ENCODE data around the gene MAGEF1.
"Not testable (repeated sequence)": the region's sequence is repeated elsewhere in the genome, so short reads cannot be mapped to it uniquely, and the experiment has no call there.

MAGEF1 gene

DNA sequence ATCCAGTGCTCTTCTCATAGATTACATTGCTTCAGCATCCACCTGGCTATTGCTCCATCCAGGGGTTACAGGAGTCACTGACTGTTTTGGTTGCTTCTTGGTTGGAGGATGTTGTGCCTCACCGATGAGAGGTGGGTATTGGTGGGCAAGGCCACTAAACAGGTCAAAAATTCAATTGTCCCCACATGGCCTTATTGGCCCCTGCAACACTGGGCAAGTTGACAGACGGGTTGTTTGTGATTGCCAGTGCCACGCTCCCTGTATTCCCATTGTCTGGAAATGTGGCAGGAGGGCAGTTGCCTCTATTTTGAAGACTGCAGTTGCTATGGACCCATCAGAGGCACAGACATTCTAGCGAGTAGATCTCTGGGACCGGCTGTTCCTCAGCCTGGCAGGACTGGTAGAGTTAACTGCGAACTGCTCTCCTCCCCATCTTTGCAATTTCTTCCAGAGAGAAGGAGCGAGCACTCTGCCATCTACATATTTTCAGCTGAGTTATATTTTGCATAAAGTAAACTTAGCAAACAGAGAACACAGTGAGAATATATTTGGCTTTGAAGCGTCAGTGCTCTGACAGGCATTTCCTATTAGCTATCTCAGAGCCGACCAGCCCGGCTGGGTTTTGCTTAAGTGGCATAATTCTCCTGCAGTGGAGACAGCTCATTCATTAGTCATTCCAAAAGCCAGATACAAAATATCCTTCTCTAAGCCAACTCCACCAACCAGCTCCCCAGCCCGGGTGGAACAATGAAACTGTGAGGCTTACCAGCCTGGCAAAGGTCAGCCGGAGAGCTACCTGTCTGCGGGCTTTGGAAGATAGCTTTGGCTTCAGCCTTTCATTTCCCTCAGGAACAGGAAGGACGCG, 26.0 kb upstream of the MAGEF1 start:
- ATAC-seq (ENCODE audit: low read depth) (no peak), DNase-seq (ENCODE audit: low spot score in 2 of 2) (no peak)
- H3K27ac Mint-ChIP-seq: no peak overlapping the region

GRCh38 chr3:184737063-184737462, 25.2 kb upstream of the MAGEF1 start:
- Mint-ChIP-seq H3K27me3 (peaks cover 4% of the 10 kb centered on the region), H3K36me3 (no peaks in the 10 kb centered on the region), H3K4me3 (no peak overlapping the region), H3K27ac (no peak overlapping the region), H3K9me3 (no peaks in the 10 kb centered on the region), H3K4me1 (no peaks in the 10 kb centered on the region)
- ATAC-seq (ENCODE audit: low read depth) (no peak), DNase-seq (ENCODE audit: low spot score in 2 of 2) (no peak)

More for the DNA sequence above, 26.0 kb upstream of the MAGEF1 start:
- H3K36me3 Mint-ChIP-seq: no peaks in the 10 kb centered on the region
- H3K27me3 Mint-ChIP-seq: peaks cover 4% of the 10 kb centered on the region
- no peaks in the 10 kb centered on the region for H3K9me3 Mint-ChIP-seq
- H3K4me3 Mint-ChIP-seq: no peak overlapping the region
- no peaks in the 10 kb centered on the region for H3K4me1 Mint-ChIP-seq

GRCh38 chr3:184734903-184735701, 23.2 kb upstream of the MAGEF1 start:
- Mint-ChIP-seq H3K4me3 (no peak overlapping the region), H3K36me3 (no peaks in the 10 kb centered on the region), H3K27me3 (peaks cover 14% of the 10 kb centered on the region), H3K9me3 (no peaks in the 10 kb centered on the region), H3K4me1 (no peaks in the 10 kb centered on the region), H3K27ac (no peak overlapping the region)
- DNase-seq (ENCODE audit: low spot score in 2 of 2) (no peak), ATAC-seq (ENCODE audit: low read depth) (no peak)

DNA sequence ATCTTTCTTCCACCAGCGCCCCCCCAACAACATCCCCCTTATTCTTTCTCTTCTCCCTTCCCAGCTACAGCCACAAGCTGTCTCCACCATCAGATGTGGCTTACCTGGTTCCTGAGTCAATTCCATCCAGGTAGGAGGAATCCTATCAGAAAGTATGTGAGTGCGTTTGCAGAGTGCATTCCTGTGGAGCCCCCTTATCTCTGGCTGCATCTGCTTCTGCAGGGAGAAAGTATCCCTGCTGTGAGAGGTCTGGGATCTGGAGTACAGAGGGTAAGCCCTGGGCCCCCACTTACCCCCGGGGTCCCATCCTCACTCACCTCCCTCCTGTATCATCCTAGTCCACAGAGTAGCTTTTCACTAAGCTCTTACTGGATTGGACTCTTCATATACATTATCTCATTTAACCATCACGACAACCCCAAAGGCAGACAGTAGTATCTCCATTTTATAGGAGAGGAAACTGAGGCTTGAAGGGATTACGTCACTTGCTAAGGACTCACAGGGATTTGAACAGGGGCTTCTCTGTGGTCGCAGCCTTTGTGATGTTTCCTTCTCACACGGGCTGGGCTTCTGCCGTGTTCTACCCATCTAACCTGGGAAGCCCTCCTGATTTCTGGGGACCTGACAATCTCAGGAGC, 22.2 kb upstream of the MAGEF1 start:
- ATAC-seq (ENCODE audit: low read depth) (no peak), DNase-seq (ENCODE audit: low spot score in 2 of 2) (no peak)
- peaks cover 12% of the 10 kb centered on the region for H3K27me3 Mint-ChIP-seq
- no peaks in the 10 kb centered on the region for H3K4me1 Mint-ChIP-seq
- no peak overlapping the region for H3K27ac Mint-ChIP-seq
- H3K36me3 Mint-ChIP-seq: no peaks in the 10 kb centered on the region
- H3K4me3 Mint-ChIP-seq: no peak overlapping the region
- H3K9me3 Mint-ChIP-seq: no peaks in the 10 kb centered on the region

GRCh38 chr3:184733181-184733580, 21.3 kb upstream of the MAGEF1 start:
- peaks cover 12% of the 10 kb centered on the region for H3K27me3 Mint-ChIP-seq
- DNase-seq (ENCODE audit: low spot score in 2 of 2) (no peak), ATAC-seq (ENCODE audit: low read depth) (no peak)
- H3K36me3 Mint-ChIP-seq: no peaks in the 10 kb centered on the region
- H3K4me3 Mint-ChIP-seq: no peak overlapping the region
- H3K27ac Mint-ChIP-seq: no peak overlapping the region
- no peaks in the 10 kb centered on the region for H3K9me3 Mint-ChIP-seq
- no peaks in the 10 kb centered on the region for H3K4me1 Mint-ChIP-seq

DNA sequence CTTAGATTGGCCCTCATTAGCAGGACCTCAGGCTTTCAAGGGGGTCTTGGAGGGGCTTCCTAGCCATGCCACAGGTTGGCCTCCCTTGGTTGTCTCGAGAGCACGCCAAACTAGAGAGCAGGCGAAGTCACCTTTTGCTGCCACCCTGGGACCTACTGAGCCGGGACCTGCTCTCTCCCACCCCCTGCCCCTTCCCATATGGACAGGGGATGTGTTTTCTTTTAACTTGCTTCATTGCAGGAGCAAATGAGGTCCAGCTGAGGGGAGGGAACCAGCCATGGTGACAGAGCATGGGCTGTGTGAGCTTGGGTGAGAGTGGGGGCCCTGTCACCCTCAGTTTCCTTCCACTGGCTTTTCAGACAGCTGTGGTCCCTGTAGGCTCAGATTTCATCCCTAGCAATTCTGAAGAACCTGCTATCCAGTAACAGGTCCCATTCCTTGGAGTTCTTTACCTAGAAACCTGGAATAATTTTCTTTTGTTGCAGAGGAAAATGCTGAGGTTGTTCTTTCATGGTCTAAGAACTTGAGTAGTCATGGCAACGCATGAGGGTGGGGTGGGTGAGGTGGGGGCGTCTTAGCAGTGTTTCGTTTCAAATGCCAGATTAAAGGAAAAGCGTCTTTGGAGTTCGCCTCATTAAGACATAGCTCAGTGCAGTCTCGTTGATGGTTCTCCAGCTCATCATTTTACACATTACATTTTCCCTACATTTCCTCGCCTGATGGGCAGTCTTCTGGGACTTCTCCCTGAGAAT, 20.1 kb upstream of the MAGEF1 start:
- no peak overlapping the region for H3K27ac Mint-ChIP-seq
- ATAC-seq (ENCODE audit: low read depth) (no peak), DNase-seq (ENCODE audit: low spot score in 2 of 2) (no peak)
- H3K9me3 Mint-ChIP-seq: no peaks in the 10 kb centered on the region
- H3K27me3 Mint-ChIP-seq: peaks cover 12% of the 10 kb centered on the region
- H3K4me3 Mint-ChIP-seq: no peak overlapping the region
- H3K4me1 Mint-ChIP-seq: no peaks in the 10 kb centered on the region
- H3K36me3 Mint-ChIP-seq: no peaks in the 10 kb centered on the region

DNA sequence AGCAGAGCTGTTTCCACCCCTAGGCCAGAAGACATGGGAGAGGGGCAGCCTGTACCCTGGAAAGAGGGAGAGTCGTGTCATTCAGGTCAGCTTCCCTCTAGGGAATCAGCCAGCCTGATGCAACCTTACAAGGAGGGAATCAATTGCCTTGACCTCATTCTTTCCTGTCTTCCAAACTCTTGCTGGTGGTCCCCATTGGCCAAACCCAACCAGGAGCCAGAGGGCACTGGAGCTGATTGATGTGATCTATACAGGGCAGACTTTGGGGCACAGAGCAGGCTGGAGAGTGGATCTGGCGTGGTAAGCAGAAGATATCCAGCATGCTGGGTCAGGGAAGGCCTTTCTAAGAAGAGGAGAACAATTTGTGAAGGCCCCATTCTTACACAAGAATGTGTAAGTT, 19.1 kb upstream of the MAGEF1 start:
- Mint-ChIP-seq H3K9me3 (no peaks in the 10 kb centered on the region), H3K4me1 (no peaks in the 10 kb centered on the region), H3K27ac (no peak overlapping the region), H3K4me3 (no peak overlapping the region), H3K27me3 (peaks cover 10% of the 10 kb centered on the region), H3K36me3 (no peaks in the 10 kb centered on the region)
- ATAC-seq (ENCODE audit: low read depth) (no peak), DNase-seq (ENCODE audit: low spot score in 2 of 2) (no peak)

- H3K27ac Mint-ChIP-seq; H3K4me3 Mint-ChIP-seq; H3K4me1 Mint-ChIP-seq; ATAC-seq (ENCODE audit: low read depth); H3K9me3 Mint-ChIP-seq; DNase-seq (ENCODE audit: low spot score in 2 of 2); H3K36me3 Mint-ChIP-seq: not testable (repeated sequence)
- peaks cover 10% of the 10 kb centered on the region for H3K27me3 Mint-ChIP-seq
Measured at GRCh38 chr3:184729154-184729553, 17.3 kb upstream of the MAGEF1 start.

- Mint-ChIP-seq H3K4me3 (no peak overlapping the region), H3K36me3 (no peaks in the 10 kb centered on the region), H3K27me3 (peaks cover 10% of the 10 kb centered on the region), H3K27ac (no peak overlapping the region), H3K4me1 (no peaks in the 10 kb centered on the region), H3K9me3 (no peaks in the 10 kb centered on the region)
- no peak for DNase-seq (ENCODE audit: low spot score in 2 of 2)
- ATAC-seq (ENCODE audit: low read depth): no peak
Measured at GRCh38 chr3:184728010-184728527, 16.2 kb upstream of the MAGEF1 start.

- peak; percentile 69 for ATAC-seq (ENCODE audit: low read depth)
- H3K36me3 Mint-ChIP-seq: no peaks in the 10 kb centered on the region
- H3K27ac Mint-ChIP-seq: no peak overlapping the region
- H3K9me3 Mint-ChIP-seq: no peaks in the 10 kb centered on the region
- peaks cover 10% of the 10 kb centered on the region for H3K27me3 Mint-ChIP-seq
- H3K4me1 Mint-ChIP-seq: no peaks in the 10 kb centered on the region
- no peak overlapping the region for H3K4me3 Mint-ChIP-seq
- peak; percentile 39 to 48 for DNase-seq (ENCODE audit: low spot score in 2 of 2)
Measured at GRCh38 chr3:184727357-184728009, 15.6 kb upstream of the MAGEF1 start.

DNA sequence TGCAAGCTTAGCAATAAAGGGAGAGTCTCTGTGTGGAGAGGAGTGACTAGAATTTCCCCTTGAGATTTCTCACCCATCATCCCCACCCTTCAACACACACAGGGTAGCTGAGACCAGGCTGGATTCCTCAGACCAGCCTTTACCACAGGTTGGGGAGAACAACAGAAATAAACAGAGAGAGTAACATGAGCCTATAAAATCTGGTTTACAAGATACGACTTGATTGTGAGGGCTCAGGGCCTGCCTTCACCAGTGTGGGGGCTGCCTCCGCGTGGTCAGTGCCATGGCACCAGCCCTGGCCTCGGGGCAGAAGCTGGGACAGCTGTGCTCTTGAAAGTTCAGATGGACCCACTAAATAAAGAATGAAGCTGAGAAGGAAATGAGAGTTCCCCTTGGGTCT, 14.6 kb upstream of the MAGEF1 start:
- ATAC-seq (ENCODE audit: low read depth) (no peak), DNase-seq (ENCODE audit: low spot score in 2 of 2) (no peak)
- no peaks in the 10 kb centered on the region for H3K4me1 Mint-ChIP-seq
- no peak overlapping the region for H3K4me3 Mint-ChIP-seq
- no peak overlapping the region for H3K27ac Mint-ChIP-seq
- H3K9me3 Mint-ChIP-seq: no peaks in the 10 kb centered on the region
- peaks cover 10% of the 10 kb centered on the region for H3K27me3 Mint-ChIP-seq
- H3K36me3 Mint-ChIP-seq: no peaks in the 10 kb centered on the region

DNA sequence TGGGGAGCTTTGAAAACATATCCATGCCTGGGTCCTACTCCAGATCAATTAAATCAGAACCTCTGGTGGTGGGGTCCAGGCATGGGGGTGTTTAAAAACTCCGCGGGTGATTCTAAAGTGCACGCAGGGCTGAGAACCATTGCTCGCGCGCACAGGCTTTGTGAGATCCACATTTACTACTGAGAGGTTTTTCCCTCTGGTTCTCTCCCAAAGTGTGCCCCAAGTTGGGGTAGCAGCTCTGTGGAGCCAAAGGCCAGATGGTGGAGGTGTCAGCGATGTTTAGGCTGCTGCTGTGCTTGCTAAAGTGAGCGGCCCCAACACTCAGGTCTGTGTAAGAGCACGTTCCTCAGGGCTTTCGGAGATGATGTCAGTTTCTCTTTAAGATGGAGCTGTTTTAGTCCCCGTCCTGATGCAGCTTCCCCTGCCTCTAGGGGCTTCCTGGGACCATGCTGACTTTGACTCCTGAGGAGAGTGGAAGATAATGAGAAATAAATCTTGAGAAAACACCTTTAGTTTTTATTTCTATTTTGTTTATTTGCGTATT, 13.4 kb upstream of the MAGEF1 start:
- H3K27me3 Mint-ChIP-seq: peaks cover under 1% of the 10 kb centered on the region
- no peak overlapping the region for H3K4me3 Mint-ChIP-seq
- H3K27ac Mint-ChIP-seq: no peak overlapping the region
- DNase-seq (ENCODE audit: low spot score in 2 of 2) (no peak), ATAC-seq (ENCODE audit: low read depth) (no peak)
- no peaks in the 10 kb centered on the region for H3K9me3 Mint-ChIP-seq
- H3K4me1 Mint-ChIP-seq: no peaks in the 10 kb centered on the region
- H3K36me3 Mint-ChIP-seq: no peaks in the 10 kb centered on the region

DNA sequence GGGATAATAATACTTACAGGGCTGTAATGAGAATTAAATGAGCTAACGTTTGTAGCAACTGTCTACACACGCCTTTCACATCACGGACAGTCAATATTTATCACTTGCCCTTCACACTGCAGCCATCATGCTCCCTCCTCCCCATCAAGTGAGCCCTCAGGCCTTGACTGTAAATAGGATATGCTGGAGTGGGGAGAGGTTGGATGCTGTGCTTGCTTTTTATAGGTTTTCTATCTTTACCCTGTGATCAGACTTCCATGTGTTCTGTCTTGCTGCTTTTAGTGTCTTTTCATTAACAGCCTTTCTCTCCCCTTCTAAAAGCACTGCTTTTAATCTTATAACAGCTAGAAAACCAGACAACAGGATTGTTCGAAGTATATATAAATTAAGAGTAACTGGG, 12.8 kb upstream of the MAGEF1 start:
- no peaks in the 10 kb centered on the region for H3K36me3 Mint-ChIP-seq
- no peaks in the 10 kb centered on the region for H3K27me3 Mint-ChIP-seq
- no peaks in the 10 kb centered on the region for H3K9me3 Mint-ChIP-seq
- no peak overlapping the region for H3K4me3 Mint-ChIP-seq
- no peaks in the 10 kb centered on the region for H3K4me1 Mint-ChIP-seq
- no peak for DNase-seq (ENCODE audit: low spot score in 2 of 2)
- H3K27ac Mint-ChIP-seq: no peak overlapping the region
- ATAC-seq (ENCODE audit: low read depth): no peak
